HG03469 (cell line): Measurements from ENCODE around the gene NGB.
"Not testable (repeated sequence)": the region's sequence is repeated elsewhere in the genome, so short reads cannot be mapped to it uniquely, and the experiment has no call there.

Experiments
- ATAC-seq: cut with Tn5 transposase; IDR thresholded peaks from one replicate; pipeline ENCODE4 v1.9.1; 2021; ENCODE audit warnings: mild to moderate bottlenecking, moderate library complexity, moderate number of reproducible peaks; ENCODE audit not compliant: unreplicated experiment

The NGB gene

GRCh38 chr14:77296906-77297305, 25.9 kb upstream of the NGB start:
- no peak for ATAC-seq

- ATAC-seq: no peak
Measured at GRCh38 chr14:77296155-77296554, 25.1 kb upstream of the NGB start.

DNA sequence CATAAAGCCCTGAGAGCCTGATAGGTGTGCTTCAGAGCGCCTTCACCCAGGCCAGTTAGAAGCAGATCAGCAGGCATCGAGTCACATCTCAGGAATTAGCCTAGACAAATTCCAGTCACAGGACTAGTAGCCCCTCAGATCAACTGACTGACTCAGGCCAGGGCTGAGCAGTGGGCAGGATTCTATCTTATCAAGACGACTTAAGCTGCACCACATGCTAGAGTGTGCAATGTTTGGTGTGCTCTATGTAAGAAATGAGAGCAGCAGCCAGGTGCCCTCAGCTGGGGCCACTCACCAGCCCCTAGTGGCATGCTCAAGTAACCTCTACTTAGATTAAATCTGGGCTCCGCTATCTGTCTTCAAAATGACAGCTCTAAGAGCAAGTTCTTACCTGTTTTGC, 19.7 kb upstream of the NGB start:
- no peak for ATAC-seq

DNA sequence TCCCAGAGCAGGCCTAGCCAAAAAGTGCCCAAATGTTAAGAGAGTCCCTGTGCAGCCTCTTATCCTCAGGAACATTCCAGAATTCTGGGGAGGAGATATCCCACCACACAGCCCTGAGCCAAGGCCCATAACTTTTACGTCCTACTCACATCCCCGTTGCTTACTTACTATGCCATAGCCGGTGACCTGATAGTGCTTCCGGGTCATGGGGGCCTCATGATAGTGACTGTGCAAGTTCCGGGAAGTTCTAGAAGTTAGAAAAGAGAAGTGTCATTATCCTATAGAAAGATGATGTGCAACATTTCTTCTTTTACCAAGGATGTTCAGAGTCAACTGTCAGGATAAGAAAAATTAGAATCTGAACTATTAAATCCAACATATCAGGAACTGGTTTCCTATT, 15.6 kb upstream of the NGB start:
- ATAC-seq: no peak

- ATAC-seq: no peak
Measured at GRCh38 chr14:77284466-77284865, 13.5 kb upstream of the NGB start.

- ATAC-seq: no peak
Measured at GRCh38 chr14:77284066-77284465, 13.1 kb upstream of the NGB start.

- no peak for ATAC-seq
Measured at GRCh38 chr14:77281852-77282410, 10.9 kb upstream of the NGB start.

DNA sequence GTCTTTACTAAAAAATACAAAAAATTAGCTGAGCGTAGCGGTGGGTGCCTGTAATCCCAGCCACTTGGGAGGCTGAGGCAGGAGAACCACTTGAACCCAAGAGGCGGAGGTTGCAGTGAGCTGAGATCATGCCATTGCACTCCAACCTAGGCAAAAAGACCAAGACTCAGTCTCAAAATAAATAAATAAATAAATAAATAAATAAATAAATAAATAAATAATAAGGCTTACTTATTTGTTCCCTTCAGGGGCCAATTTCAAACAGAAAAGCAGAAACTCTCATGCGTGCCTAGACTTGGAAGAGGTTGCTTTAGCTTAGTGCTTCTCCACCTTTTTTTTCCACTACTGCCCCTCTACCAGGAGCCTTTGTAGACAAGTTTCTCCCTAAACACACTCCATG, 9.9 kb upstream of the NGB start:
- ATAC-seq: not testable (repeated sequence)

GRCh38 chr14:77279719-77280118, 8.7 kb upstream of the NGB start:
- ATAC-seq: no peak

DNA sequence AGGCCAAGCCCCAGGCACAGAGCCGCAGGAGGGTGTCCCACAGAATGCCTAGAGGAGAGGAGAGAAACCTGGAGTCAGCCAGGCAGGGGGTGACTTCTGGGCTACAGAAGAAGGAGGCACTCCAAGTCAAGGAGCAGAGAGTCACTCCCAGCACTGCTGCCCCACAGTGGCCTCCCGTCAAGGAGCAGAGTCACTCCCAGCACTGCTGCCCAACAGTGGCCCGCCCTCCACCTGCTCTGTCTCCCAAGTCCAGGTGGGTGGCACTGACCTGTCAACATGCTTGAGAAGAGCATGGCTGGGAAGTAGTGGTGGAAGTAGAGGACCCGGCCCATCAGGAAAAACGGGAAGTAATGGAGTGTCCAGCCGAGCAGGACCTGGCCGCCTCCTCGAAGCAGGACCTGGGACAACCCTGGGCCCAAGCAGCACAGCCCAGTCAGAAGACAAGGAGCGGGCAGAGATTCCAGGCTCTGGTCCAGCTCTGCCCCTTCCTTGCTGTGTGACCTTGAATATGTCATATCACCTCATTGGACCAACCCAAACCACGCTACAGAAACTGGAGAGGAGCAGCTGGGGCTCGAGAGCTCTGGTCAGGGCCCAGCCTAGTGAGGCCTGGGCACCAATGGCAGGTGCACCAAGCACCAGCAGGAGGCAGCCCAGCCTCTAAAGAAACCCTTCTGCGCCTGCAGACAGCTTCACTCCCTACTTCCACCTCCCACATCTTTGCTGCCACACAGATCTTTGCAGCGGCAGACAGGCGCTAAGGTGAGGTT, 7.6 kb upstream of the NGB start:
- no peak for ATAC-seq

- no peak for ATAC-seq
Measured at GRCh38 chr14:77276959-77277358, 6.0 kb upstream of the NGB start.

- no peak for ATAC-seq
Measured at GRCh38 chr14:77276295-77276935, 5.4 kb upstream of the NGB start.

DNA sequence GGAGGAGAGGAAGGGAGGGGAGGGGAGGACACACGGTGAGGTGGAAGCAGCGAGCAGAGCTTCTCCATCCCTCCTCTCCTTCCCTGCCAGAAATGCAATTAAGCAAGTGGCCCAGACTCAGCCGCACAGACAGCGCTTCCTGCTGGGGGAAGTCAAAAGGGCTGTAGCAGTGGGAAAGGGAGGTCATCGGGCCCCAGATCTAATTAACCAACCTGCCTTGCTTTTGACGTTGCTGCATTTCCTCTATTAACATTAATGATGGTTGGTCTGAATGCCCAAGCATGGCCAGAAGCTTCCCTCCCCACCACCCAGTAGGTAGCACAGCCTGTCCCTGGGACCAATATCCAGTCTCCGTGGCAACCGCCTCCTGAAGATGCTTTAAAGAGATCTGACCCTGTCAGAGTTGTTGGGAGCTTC, 4.6 kb upstream of the NGB start:
- no peak for ATAC-seq

DNA sequence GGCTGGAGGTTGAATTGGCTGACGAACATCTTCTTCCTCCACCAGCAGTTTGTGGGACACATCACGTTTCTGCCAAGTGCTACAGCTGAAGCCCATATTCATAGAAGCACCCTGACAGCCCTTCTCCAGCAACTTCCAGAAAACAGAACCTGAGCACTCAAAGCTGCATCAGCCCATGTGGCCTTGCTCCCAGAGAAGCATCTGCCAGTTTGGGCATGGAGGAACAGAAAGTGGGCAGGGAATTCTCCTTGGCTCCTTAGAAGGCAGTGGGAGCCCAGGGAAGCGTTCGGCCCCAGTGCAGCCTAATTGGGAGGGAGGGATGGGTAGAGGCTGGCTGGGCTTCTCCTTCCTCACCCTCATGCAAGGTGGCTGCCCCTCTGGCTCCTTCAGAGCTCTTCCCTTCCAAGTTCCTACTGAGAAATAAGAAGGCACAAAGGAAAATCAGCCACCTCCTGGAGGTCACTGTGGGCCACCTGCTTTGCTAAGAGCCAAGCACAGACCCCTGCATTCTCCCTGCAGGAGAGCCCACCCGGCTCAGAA, 4.1 kb upstream of the NGB start:
- ATAC-seq: no peak

- no peak for ATAC-seq
Measured at GRCh38 chr14:77273796-77274195, 2.8 kb upstream of the NGB start.

DNA sequence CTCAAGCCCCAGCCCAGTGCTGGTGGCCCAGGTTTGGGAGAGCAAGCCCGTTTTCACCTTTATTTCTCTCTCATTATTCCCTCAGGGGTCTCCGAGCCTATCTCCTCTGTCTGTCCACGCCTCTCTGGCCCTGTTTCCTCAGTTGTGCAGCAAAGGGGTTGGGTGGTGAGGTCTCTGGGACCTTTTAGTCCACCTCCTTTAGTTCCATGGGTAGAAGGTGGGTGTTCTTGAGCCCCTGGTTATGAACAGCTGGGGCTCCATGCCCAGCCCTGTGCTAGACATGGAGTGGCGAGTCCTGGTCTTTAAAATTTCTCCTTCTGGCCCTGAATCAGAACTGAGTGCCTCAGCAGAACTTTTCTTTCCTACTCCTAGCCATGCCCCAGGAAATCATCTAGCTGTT, 1.3 kb upstream of the NGB start:
- no peak for ATAC-seq

GRCh38 chr14:77270361-77271112, 469 bp downstream of the NGB start:
- no peak for ATAC-seq

- ATAC-seq: no peak
Measured at GRCh38 chr14:77268989-77269600, 1.9 kb downstream of the NGB start.

DNA sequence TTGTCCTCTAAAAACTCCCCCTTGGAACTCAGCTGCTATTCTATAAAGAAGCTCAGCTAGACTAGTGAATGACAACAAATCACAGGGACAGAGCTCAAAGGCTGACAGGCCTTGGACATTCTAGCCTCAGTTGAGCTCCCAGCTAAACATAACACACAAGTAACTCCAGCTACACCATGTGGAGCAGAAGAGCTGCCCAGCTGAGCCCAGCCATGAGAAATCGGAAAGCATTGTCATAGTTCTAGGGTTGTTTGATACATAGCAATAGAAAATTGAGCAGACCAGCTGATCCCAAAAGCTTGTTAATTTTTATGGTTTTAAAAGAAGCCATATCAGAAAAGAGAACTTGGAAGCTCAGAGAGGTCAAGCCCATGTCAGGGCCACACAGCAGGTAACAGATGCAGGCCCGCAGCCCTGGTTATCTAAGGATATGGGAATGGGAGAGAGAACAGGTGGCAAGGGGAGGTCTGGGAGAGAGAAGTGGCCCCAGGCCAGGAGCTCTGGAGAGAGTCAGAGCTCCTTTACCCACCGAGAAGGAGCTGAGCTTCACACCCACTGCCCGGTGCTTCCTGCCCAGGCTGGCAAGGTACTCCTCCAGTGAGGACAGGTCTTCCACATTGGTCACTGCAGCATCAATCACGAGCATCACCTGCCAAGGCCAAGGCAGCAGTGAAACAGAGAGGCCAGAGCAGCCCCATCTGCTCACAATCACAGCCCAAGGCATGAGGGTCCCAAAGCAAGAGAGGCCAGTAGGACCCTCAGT, 2.9 kb downstream of the NGB start:
- ATAC-seq: no peak

DNA sequence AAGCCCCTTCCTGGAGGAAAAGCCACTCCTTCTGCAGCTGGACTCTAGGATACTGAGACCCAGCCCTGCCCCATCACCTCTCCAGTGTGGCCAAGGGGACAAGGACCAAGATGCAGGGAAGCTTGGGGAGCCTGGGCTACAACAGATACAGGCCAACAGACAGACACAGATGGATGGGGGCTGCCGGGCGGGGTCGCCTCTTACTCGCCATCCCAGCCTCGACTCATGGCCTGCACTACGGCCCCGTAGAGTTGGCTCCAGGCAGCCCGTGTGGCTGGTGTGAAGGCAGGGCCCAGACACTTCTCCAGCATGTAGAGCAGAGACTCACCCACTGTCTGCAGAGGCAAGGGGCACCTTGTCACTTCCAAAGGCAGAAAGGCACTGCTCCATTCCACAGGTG, 4.7 kb downstream of the NGB start:
- ATAC-seq: no peak
